ENCODE results near the gene PRELP. TPM values are rescaled to one million over a fixed set of nuclear protein-coding genes. Genes with fewer than 3 reads are reported as not detected.

PRELP gene
- total and polyA plus RNA-seq, 4 donors: 0.09 to 5.8 (median 3.6) TPM

- WGBS: 57% methylated on average over 5 of the region's 5 CpGs
- Histone ChIP-seq H3K9me3 (ENCODE audit: control insufficient read depth in 4 of 4, low read length in 3 of 4) (no peaks in the 10 kb centered on the region), H3K9ac (ENCODE audit: low read depth in 1 of 2, low read length in 2 of 2) (no peak overlapping the region), H3K36me3 (ENCODE audit: control insufficient read depth in 4 of 4, insufficient read depth in 3 of 4, low read depth in 1 of 4, low read length in 3 of 4) (no peaks in the 10 kb centered on the region), H3K27ac (ENCODE audit: low read depth in 1 of 2, low read length in 2 of 2) (no peak overlapping the region), H3K4me3 (ENCODE audit: low read depth in 1 of 3, low read length in 3 of 3) (no peak overlapping the region), H3K4me1 (ENCODE audit: control insufficient read depth in 4 of 4, insufficient read depth in 4 of 4, low read length in 3 of 4) (peaks cover 0 to 6% (median 0%) of the 10 kb centered on the region in 4 donors), H3K27me3 (ENCODE audit: control insufficient read depth in 4 of 4, insufficient read depth in 4 of 4, low read length in 3 of 4) (peaks cover 0 to 3% (median 0%) of the 10 kb centered on the region in 4 donors)
- no peak for DNase-seq (ENCODE audit: low spot score)
- TF ChIP-seq MAX (IDR thresholded peaks at IDR 0.05) (no peak), EGR1 (IDR thresholded peaks at IDR 0.05; ENCODE audit: low read depth in 2 of 2) (no peak), RAD21 (IDR thresholded peaks at IDR 0.05) (no peak), HNF4A (conservative IDR thresholded peaks at IDR 0.05) (no peak), CTCF (IDR thresholded peaks at IDR 0.05; ENCODE audit: low read depth, low read length, missing input control) (no peak), REST (IDR thresholded peaks at IDR 0.05) (no peak)
- TF ChIP-seq, protein P1, sequence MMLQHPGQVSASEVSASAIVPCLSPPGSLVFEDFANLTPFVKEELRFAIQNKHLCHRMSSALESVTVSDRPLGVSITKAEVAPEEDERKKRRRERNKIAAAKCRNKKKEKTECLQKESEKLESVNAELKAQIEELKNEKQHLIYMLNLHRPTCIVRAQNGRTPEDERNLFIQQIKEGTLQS (IDR thresholded peaks at IDR 0.05): no peak
- TF ChIP-seq, protein P2, sequence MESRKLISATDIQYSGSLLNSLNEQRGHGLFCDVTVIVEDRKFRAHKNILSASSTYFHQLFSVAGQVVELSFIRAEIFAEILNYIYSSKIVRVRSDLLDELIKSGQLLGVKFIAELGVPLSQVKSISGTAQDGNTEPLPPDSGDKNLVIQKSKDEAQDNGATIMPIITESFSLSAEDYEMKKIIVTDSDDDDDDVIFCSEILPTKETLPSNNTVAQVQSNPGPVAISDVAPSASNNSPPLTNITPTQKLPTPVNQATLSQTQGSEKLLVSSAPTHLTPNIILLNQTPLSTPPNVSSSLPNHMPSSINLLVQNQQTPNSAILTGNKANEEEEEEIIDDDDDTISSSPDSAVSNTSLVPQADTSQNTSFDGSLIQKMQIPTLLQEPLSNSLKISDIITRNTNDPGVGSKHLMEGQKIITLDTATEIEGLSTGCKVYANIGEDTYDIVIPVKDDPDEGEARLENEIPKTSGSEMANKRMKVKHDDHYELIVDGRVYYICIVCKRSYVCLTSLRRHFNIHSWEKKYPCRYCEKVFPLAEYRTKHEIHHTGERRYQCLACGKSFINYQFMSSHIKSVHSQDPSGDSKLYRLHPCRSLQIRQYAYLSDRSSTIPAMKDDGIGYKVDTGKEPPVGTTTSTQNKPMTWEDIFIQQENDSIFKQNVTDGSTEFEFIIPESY (IDR thresholded peaks at IDR 0.05): no peak
Measured at GRCh38 chr1:203461717-203462116, 13.9 kb upstream of the PRELP start.

GRCh38 chr1:203462143-203462542, 13.5 kb upstream of the PRELP start:
- Histone ChIP-seq H3K27me3 (ENCODE audit: control insufficient read depth in 4 of 4, insufficient read depth in 4 of 4, low read length in 3 of 4) (peaks cover 0 to 3% (median 0%) of the 10 kb centered on the region in 4 donors), H3K9ac (ENCODE audit: low read depth in 1 of 2, low read length in 2 of 2) (no peak overlapping the region), H3K27ac (ENCODE audit: low read depth in 1 of 2, low read length in 2 of 2) (no peak overlapping the region), H3K9me3 (ENCODE audit: control insufficient read depth in 4 of 4, low read length in 3 of 4) (no peaks in the 10 kb centered on the region), H3K4me1 (ENCODE audit: control insufficient read depth in 4 of 4, insufficient read depth in 4 of 4, low read length in 3 of 4) (peaks cover 0 to 6% (median 0%) of the 10 kb centered on the region in 4 donors), H3K36me3 (ENCODE audit: control insufficient read depth in 4 of 4, insufficient read depth in 3 of 4, low read depth in 1 of 4, low read length in 3 of 4) (no peaks in the 10 kb centered on the region), H3K4me3 (ENCODE audit: low read depth in 1 of 3, low read length in 3 of 3) (no peak overlapping the region)
- DNase-seq (ENCODE audit: low spot score): no peak
- WGBS: 90% methylated on average over 1 of the region's 1 CpG
- TF ChIP-seq MAX (IDR thresholded peaks at IDR 0.05): no peak
- TF ChIP-seq JUND (IDR thresholded peaks at IDR 0.05): no peak
- TF ChIP-seq SP1 (IDR thresholded peaks at IDR 0.05): no peak
- TF ChIP-seq, protein P1 (IDR thresholded peaks at IDR 0.05): no peak
- no peak for TF ChIP-seq EGR1 (IDR thresholded peaks at IDR 0.05; ENCODE audit: low read depth in 2 of 2)
- TF ChIP-seq, protein P2 (IDR thresholded peaks at IDR 0.05): no peak
- TF ChIP-seq RXRA (IDR thresholded peaks at IDR 0.05): no peak
- TF ChIP-seq HNF4A (conservative IDR thresholded peaks at IDR 0.05): no peak
- TF ChIP-seq RAD21 (IDR thresholded peaks at IDR 0.05): no peak
- no peak for TF ChIP-seq CTCF (IDR thresholded peaks at IDR 0.05; ENCODE audit: low read depth, low read length, missing input control)
- TF ChIP-seq REST (IDR thresholded peaks at IDR 0.05): no peak
- no peak for TF ChIP-seq NR2F2 (IDR thresholded peaks at IDR 0.05)

All from liver (tissue), 9 donors.